HG02610 (cell line): ENCODE results near the gene CEP128.
"Not testable (repeated sequence)": the region's sequence is repeated elsewhere in the genome, so short reads cannot be mapped to it uniquely, and the experiment has no call there.

Source experiments
- ATAC-seq: cut with Tn5 transposase; IDR thresholded peaks from one replicate; pipeline ENCODE4 v1.9.1; 2021; ENCODE audit warnings: mild to moderate bottlenecking, moderate library complexity; ENCODE audit not compliant: unreplicated experiment

The CEP128 gene

DNA sequence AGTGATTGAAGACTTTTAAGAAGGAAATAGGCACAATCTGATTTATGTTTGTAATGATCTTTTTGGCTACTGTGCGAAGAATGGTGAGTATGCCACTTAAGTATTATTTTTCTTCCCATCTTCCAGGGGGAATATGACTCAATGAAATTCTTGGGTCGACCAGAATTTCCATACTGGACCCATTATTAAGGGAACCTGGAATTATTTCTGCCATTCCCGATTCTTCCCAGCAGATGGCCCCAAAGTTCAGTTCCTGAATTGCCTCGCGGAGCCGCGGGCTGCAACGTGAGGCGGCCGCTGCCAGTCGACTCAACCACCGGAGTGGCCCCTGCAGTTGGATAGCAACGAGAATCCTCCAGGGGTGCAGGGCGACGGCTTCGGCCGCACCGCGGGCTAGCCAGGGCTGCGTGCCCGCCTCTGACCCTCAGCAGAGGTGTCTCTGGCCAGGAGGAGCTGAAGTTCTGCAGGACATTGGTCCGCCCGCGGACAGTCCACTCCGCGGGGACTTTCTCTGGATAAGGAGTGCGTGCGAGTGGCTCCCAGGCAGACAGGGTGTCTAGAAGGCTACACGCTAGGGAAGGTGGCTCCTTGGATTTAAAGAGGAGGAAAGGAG lies 13.3 kb upstream of the CEP128 start:
- ATAC-seq, result peak; percentile 14

GRCh38 chr14:80953211-80953610 lies 11.7 kb upstream of the CEP128 start:
- ATAC-seq, result not testable (repeated sequence)

GRCh38 chr14:80951491-80951890 lies 10.0 kb upstream of the CEP128 start:
- no peak for ATAC-seq

DNA sequence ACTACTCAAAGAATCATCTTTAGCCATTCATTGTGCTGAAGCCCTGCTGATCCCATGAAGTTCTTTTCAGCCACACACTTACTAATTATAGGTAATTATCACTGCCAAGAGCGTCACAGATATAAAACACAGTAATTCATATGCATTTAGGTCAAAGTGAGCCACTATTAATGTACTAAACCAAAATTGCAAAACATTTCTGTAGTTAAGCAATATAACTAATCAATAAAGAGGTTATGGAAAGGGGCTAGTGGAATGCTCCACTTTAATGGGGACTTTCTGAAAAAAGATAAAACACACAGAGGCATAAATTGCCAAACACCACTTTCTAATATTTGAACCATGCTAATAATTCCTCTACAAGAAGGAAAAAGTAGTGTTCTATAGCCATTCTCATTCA lies 6.8 kb upstream of the CEP128 start:
- ATAC-seq, result no peak

- no peak for ATAC-seq
Observed at GRCh38 chr14:80946797-80947196, 5.3 kb upstream of the CEP128 start.

DNA sequence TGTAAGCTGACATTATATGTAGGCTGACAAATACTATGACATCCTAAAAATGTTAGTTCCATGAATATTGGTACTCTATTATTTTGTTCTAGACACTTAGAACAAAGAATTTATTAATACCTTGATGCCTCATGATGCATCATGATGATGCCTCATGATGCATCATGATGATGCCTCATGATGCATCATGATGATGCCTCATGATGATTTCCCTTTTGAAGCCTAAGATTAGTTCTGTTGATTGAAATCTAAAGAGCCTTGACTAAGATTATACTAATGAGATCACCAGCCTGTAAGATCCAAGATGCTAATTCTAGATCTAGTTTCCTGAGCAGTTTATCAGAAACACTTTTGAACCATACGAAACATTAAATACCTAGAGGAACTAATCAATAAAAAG lies 4.6 kb upstream of the CEP128 start:
- ATAC-seq, result no peak

GRCh38 chr14:80944861-80945617 lies 3.5 kb upstream of the CEP128 start:
- no peak for ATAC-seq

- ATAC-seq, result peak; percentile 20
Observed at GRCh38 chr14:80942191-80942600, 658 bp upstream of the CEP128 start.

DNA sequence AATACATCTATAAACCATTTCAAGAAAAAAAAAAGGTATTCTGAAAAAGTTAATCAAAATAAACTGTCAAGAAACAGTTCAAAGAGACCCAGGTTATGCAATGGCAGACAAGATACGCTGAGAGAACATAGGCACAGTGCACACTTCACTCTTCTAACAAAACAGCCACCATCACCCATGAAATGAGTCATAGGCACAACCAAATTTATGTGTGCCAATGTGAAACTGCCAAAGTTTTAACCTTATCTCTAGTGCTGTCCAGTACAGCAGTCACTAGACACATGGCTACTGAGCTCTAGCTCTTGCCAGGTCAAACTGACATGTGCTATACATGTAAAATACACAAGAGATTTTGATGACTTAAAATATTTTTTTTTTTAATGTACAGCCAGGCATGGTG lies 1.4 kb downstream of the CEP128 start:
- ATAC-seq, result no peak

GRCh38 chr14:80933686-80934085 lies 7.9 kb downstream of the CEP128 start:
- ATAC-seq, result no peak

DNA sequence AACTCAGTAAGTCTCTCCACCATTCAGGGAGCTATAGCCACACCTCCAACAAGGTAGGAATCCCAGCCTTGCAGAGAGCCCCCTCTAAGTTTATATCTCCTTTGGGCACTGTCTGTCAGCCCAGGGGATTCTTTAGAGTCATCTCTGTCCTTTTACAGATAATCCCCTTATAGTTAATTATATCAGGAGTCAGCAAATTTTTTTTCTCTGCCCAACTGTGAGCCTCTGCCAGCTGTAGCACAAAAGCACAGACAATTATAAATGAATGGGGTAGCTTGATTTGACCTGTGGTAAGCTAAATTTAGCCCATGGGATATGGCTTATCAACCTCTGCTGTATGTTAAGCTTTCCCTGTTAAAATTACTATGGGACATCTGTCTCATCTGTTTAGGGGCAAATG lies 8.3 kb downstream of the CEP128 start:
- no peak for ATAC-seq

DNA sequence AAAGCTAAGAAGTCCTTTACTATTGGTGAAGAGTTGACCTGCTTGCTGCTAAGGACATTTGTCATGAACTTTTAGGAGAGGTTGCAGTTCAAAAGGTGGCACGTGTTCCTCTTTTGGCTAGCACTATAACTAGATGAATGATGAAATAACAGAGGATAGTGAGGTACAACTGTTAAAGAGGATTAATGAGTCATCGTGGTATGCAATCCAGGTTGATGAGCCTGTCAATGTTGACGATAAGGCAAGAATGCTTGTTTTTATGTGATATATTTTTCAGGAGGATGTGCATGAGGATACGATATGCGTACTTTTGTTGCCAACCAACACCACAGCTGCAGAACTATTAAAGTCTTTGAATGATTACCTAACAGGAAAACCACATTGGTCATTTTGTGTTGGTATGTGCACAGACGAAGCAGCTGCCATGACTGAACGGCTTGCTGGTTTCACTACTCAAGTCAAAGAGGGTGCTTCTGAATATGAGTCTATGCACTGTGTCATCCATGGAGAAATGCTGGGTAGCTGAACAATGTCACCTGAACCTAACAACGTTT lies 10.6 kb downstream of the CEP128 start:
- peak; percentile 99 for ATAC-seq

- ATAC-seq, result no peak
Observed at GRCh38 chr14:80930095-80930494, 11.4 kb downstream of the CEP128 start.

DNA sequence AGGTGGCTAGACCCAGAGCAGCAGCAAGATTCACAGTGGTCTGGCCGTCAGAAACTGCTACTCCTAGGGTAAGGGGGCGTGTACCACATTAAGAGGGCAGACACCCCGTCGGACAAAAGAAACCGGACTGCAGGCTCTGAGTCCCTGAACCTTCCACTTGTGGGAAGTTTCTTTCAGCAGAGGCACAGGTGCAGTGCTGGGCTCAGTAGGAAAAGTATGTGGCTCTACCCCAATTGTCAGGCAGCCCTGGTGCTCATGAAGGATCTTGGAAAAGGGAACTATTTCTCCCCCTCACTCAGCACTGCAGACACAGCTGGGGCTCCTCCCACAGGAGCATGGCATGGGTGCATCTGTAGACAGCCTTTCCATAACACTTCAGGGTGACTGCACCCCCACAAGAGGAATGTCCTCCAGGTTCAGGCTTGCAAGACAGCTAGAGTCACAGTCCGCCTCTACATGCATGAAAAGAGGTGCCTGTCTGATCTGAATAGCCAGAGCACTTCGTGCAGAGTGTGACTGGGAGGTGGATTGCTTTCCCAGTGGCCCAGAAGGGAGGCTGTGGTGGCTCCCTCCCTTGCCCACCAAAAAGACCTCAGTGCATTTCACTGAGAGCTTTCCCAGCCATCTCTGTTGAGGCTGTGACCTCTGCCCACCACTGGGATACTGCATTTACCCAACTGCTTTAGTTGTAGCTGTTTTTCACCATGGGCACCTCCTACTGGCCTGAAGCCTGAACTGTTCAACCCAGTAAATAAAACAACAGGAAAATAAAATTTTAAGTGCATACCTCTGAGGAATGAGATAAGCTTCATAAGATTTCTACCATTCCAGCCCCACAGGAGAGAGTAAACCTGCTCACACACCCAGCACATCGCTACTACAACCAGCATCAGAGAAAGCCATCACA lies 14.2 kb downstream of the CEP128 start:
- ATAC-seq, result no peak

- ATAC-seq, result no peak
Observed at GRCh38 chr14:80926397-80927082, 15.0 kb downstream of the CEP128 start.

GRCh38 chr14:80924365-80925103 lies 17.0 kb downstream of the CEP128 start:
- no peak for ATAC-seq

GRCh38 chr14:80923368-80923767 lies 18.2 kb downstream of the CEP128 start:
- ATAC-seq, result no peak

DNA sequence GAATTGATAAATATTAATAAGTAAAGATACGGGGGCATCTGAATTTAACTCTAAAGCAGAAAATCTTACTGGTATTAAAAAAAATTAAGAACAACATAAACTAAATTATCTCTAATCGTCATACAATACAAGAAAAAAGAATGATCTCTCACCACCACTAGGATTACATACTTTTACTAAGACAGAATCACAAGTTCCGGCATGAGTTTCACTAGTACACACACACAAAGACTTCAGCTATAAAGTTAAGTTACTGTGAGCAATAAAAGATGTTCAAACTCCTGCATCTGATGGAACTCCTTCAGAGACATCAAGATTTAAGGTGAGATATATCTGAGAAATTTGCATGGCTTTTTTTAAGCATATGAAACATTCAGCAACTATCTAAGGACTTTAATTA lies 21.9 kb downstream of the CEP128 start:
- no peak for ATAC-seq

GRCh38 chr14:80912013-80912412 lies 29.5 kb downstream of the CEP128 start:
- ATAC-seq, result not testable (repeated sequence)

- no peak for ATAC-seq
Observed at GRCh38 chr14:80906946-80907345, 34.6 kb downstream of the CEP128 start.
